ENCODE data around the gene TMEM8B. TPM values are rescaled to one million over a fixed set of nuclear protein-coding genes. Genes with fewer than 3 reads are reported as not detected.

The TMEM8B gene
- total RNA-seq, 1 experiment from 2014 or later, result 2.4 TPM

GRCh38 chr9:35810122-35810521 is 18.9 kb upstream of the TMEM8B start:
- Histone ChIP-seq H3K27me3 (ENCODE audit: low read length) (no peaks in the 10 kb centered on the region), H3K4me3 (ENCODE audit: low read length) (no peak overlapping the region), H3K9me3 (ENCODE audit: low read length) (no peaks in the 10 kb centered on the region), H4K20me1 (ENCODE audit: low read length) (no peaks in the 10 kb centered on the region), H3F3A (ENCODE audit: low read length, unreplicated experiment) (no peaks in the 10 kb centered on the region), H3K4me2 (ENCODE audit: low read length) (no peak overlapping the region), H3K27ac (ENCODE audit: low read length) (no peak overlapping the region), H3K9ac (ENCODE audit: low read length) (no peak overlapping the region), H3K36me3 (ENCODE audit: low read depth, low read length) (no peaks in the 10 kb centered on the region), H3K79me2 (ENCODE audit: low read length) (peaks cover 9% of the 10 kb centered on the region), H3K9me2 (replicated peaks; ENCODE audit: low read length) (no peaks in the 10 kb centered on the region), H2AFZ (ENCODE audit: low read length) (no peak overlapping the region), H3K4me1 (ENCODE audit: insufficient read depth, low read length) (peaks cover 14% of the 10 kb centered on the region; the same call in 1 of the 2 replicates)
- BruUV-seq (replicated peaks), result no TSS peak
- ChIA-PET POLR2A (ENCODE audit: unreplicated experiment) (no interaction called here), CTCF (interaction anchor here (0.5 kb wide), 1 partner anchor 355 kb away, joined by 4 read pairs; no protein-coding TSS in a partner anchor)
- no peak for DNase-seq
- intact Hi-C loops (cut with micrococcal nuclease), result no loop called here
- TF ChIP-seq EZH2 (IDR thresholded peaks at IDR 0.05; ENCODE audit: low read length, unreplicated experiment), result no peak
- TF ChIP-seq, protein P1, sequence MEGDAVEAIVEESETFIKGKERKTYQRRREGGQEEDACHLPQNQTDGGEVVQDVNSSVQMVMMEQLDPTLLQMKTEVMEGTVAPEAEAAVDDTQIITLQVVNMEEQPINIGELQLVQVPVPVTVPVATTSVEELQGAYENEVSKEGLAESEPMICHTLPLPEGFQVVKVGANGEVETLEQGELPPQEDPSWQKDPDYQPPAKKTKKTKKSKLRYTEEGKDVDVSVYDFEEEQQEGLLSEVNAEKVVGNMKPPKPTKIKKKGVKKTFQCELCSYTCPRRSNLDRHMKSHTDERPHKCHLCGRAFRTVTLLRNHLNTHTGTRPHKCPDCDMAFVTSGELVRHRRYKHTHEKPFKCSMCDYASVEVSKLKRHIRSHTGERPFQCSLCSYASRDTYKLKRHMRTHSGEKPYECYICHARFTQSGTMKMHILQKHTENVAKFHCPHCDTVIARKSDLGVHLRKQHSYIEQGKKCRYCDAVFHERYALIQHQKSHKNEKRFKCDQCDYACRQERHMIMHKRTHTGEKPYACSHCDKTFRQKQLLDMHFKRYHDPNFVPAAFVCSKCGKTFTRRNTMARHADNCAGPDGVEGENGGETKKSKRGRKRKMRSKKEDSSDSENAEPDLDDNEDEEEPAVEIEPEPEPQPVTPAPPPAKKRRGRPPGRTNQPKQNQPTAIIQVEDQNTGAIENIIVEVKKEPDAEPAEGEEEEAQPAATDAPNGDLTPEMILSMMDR (conservative IDR thresholded peaks at IDR 0.05; ENCODE audit: low read depth, low read length), result no peak
- TF ChIP-seq EZH2phosphoT487 (IDR thresholded peaks at IDR 0.05; ENCODE audit: borderline replicate concordance, low read length), result no peak
- no peak for ATAC-seq

GRCh38 chr9:35811381-35812024 is 17.5 kb upstream of the TMEM8B start:
- no peak for DNase-seq
- CTCF ChIA-PET, result interaction anchor here (0.7 kb wide), 1 partner anchor 21 kb away, joined by 4 read pairs; no protein-coding TSS in a partner anchor
- Histone ChIP-seq H3F3A (ENCODE audit: low read length, unreplicated experiment) (no peaks in the 10 kb centered on the region), H3K79me2 (ENCODE audit: low read length) (peaks cover 9% of the 10 kb centered on the region), H3K9me2 (replicated peaks; ENCODE audit: low read length) (no peaks in the 10 kb centered on the region), H3K36me3 (ENCODE audit: low read depth, low read length) (no peaks in the 10 kb centered on the region), H3K27ac (ENCODE audit: low read length) (no peak overlapping the region), H4K20me1 (ENCODE audit: low read length) (no peaks in the 10 kb centered on the region), H2AFZ (ENCODE audit: low read length) (peak overlapping the region; percentile 82), H3K4me1 (ENCODE audit: insufficient read depth, low read length) (peaks cover 14% of the 10 kb centered on the region; the same call in 1 of the 2 replicates), H3K4me3 (ENCODE audit: low read length) (peak overlapping the region; percentile 68), H3K4me2 (ENCODE audit: low read length) (peak overlapping the region; percentile 91), H3K9me3 (ENCODE audit: low read length) (no peaks in the 10 kb centered on the region), H3K9ac (ENCODE audit: low read length) (no peak overlapping the region), H3K27me3 (ENCODE audit: low read length) (no peaks in the 10 kb centered on the region)
- POLR2A ChIA-PET (ENCODE audit: unreplicated experiment), result no interaction called here
- intact Hi-C loops (cut with micrococcal nuclease), result no loop called here
- no peak for TF ChIP-seq EZH2 (IDR thresholded peaks at IDR 0.05; ENCODE audit: low read length, unreplicated experiment)
- TF ChIP-seq, protein P1 (conservative IDR thresholded peaks at IDR 0.05; ENCODE audit: low read depth, low read length), result no peak
- no peak for ATAC-seq
- no TSS peak for BruUV-seq (replicated peaks)

DNA sequence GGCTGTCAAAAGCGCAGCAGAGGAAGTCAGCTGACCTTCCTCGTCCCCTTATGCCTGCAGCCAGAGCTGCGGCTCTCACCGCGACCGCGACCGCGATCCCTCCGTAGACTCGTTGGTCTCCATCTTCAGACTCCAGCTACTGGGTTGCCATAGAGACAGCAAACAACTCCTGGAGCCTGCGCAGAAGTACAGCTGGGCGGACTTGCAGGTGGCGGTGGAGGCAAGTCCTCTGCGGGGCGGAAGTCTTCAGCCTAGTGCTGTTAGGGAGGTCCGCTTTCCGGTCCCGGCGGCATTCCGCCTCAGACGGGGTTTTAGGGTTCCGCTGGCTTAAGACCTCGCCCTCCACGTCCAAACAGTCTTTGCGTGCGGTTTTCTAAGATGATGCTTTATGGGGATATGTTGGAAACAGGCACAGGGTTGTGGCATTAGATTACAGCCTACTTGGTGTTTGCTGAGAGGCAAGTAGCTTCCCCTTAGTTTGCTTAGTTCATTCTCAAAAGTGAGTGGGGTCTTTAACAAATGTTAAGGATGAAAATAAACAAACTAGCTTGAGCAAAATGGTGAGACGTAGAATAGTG is 16.9 kb upstream of the TMEM8B start, which contains the start of gene SPAG8:
Gene SPAG8, minus strand, starts transcription at position 238 of the 578 bp plus-strand sequence. Its CDS starts 115 bp downstream, at position 123.
- peaks cover 14% of the 10 kb centered on the region; the same call in 1 of the 2 replicates for H3K4me1 ChIP-seq (ENCODE audit: insufficient read depth, low read length)
- no TSS peak for BruUV-seq (replicated peaks)
- no peaks in the 10 kb centered on the region for H4K20me1 ChIP-seq (ENCODE audit: low read length)
- TF ChIP-seq, protein P1 (conservative IDR thresholded peaks at IDR 0.05; ENCODE audit: low read depth, low read length), result no peak
- TF ChIP-seq EZH2phosphoT487 (IDR thresholded peaks at IDR 0.05; ENCODE audit: borderline replicate concordance, low read length) (no peak), EZH2 (IDR thresholded peaks at IDR 0.05; ENCODE audit: low read length, unreplicated experiment) (no peak)
- no peaks in the 10 kb centered on the region for H3F3A ChIP-seq (ENCODE audit: low read length, unreplicated experiment)
- ChIA-PET POLR2A (ENCODE audit: unreplicated experiment) (no interaction called here), CTCF (interaction anchor here (0.7 kb wide), 1 partner anchor 22 kb away, joined by 4 read pairs; no protein-coding TSS in a partner anchor)
- no peak within 1 kb of the TSS for H3K9ac ChIP-seq (ENCODE audit: low read length)
- peak within 1 kb of the TSS; percentile 82 for H2AFZ ChIP-seq (ENCODE audit: low read length)
- peak within 1 kb of the TSS; percentile 68 for H3K4me3 ChIP-seq (ENCODE audit: low read length)
- peaks cover 9% of the 10 kb centered on the region for H3K79me2 ChIP-seq (ENCODE audit: low read length)
- no peak within 1 kb of the TSS for H3K27ac ChIP-seq (ENCODE audit: low read length)
- DNase-seq, result peak; percentile 83
- peak; percentile 57 for ATAC-seq
- intact Hi-C loops (cut with micrococcal nuclease), result no loop called here
- H3K27me3 ChIP-seq (ENCODE audit: low read length), result no peaks in the 10 kb centered on the region
- H3K9me2 ChIP-seq (replicated peaks; ENCODE audit: low read length), result no peaks in the 10 kb centered on the region
- peak within 1 kb of the TSS; percentile 91 for H3K4me2 ChIP-seq (ENCODE audit: low read length)
- H3K36me3 ChIP-seq (ENCODE audit: low read depth, low read length), result no peaks in the 10 kb centered on the region
- no peaks in the 10 kb centered on the region for H3K9me3 ChIP-seq (ENCODE audit: low read length)

Data from PC-3 (cell line).